NOMO-1 (cell line): ENCODE results near the gene PRDM16.

Experiments used
- DNase-seq, 2 experiments: peaks; one replicate each; lab custom pipeline; 2025; ENCODE audit not compliant: unreplicated experiment in 2 of 2; lab: John Stamatoyannopoulos, UW

Gene PRDM16

GRCh38 chr1:3378411-3379208, 309.6 kb downstream of the PRDM16 start:
- no peak for DNase-seq

- DNase-seq: no peak
Measured at GRCh38 chr1:3379934-3380333, 310.9 kb downstream of the PRDM16 start.

GRCh38 chr1:3380469-3380868, 311.5 kb downstream of the PRDM16 start:
- no peak for DNase-seq

- no peak for DNase-seq
Measured at GRCh38 chr1:3381901-3382300, 312.9 kb downstream of the PRDM16 start.

GRCh38 chr1:3382326-3383057, 313.5 kb downstream of the PRDM16 start:
- no peak for DNase-seq

- no peak for DNase-seq
Measured at GRCh38 chr1:3383679-3384078, 314.7 kb downstream of the PRDM16 start.

- no peak for DNase-seq
Measured at GRCh38 chr1:3384407-3384806, 315.4 kb downstream of the PRDM16 start.

- no peak for DNase-seq
Measured at GRCh38 chr1:3386205-3387002, 317.4 kb downstream of the PRDM16 start.

- no peak for DNase-seq
Measured at GRCh38 chr1:3387401-3387800, 318.4 kb downstream of the PRDM16 start.

GRCh38 chr1:3389093-3389833, 320.3 kb downstream of the PRDM16 start:
- no peak for DNase-seq

- no peak for DNase-seq
Measured at GRCh38 chr1:3390291-3390690, 321.3 kb downstream of the PRDM16 start.

- DNase-seq: no peak
Measured at GRCh38 chr1:3391711-3392110, 322.7 kb downstream of the PRDM16 start.

GRCh38 chr1:3393024-3393986, 324.3 kb downstream of the PRDM16 start:
- DNase-seq: no peak

GRCh38 chr1:3393987-3394920, 325.3 kb downstream of the PRDM16 start:
- DNase-seq: no peak

- no peak for DNase-seq
Measured at GRCh38 chr1:3396411-3396810, 327.4 kb downstream of the PRDM16 start.

- no peak for DNase-seq
Measured at GRCh38 chr1:3397311-3397710, 328.3 kb downstream of the PRDM16 start.

- DNase-seq: no peak
Measured at GRCh38 chr1:3398396-3399140, 329.6 kb downstream of the PRDM16 start.

- DNase-seq: no peak
Measured at GRCh38 chr1:3399732-3400131, 330.7 kb downstream of the PRDM16 start.
